CD4-positive, alpha-beta T cell (primary cell): ENCODE measurements around the gene OR56A1. TPM values are rescaled to one million over a fixed set of nuclear protein-coding genes. Genes with fewer than 3 reads are reported as not detected.
"Not testable (repeated sequence)": the region's sequence is repeated elsewhere in the genome, so short reads cannot be mapped to it uniquely, and the experiment has no call there.

Source experiments
- ATAC-seq: fragments of 200-7000 bp; cut with Tn5 transposase; one replicate; pipeline ENCODE4 v1.10.0; 2022; ENCODE audit warnings: mild to moderate bottlenecking; ENCODE audit not compliant: poor library complexity
- CTCF ChIA-PET: fragments of 350-600 bp; sonication (Branson Sonifier 250); formaldehyde crosslinking; loops from one replicate; lab custom pipeline; 2021; ENCODE audit warnings: antibody characterized with exemption, inconsistent platforms; lab: Charles Lee
- POLR2A ChIA-PET: fragments of 350-600 bp; sonication (Branson Sonifier 250); formaldehyde crosslinking; loops from one replicate; lab custom pipeline; 2021; ENCODE audit warnings: antibody characterized with exemption, inconsistent platforms; lab: Charles Lee
- DNase-seq, 14 experiments: peaks; one replicate each; pipeline ENCODE4 v3.0.0-alpha.2; 2013 to 2020; ENCODE audit warnings: mixed read lengths in 2 of 14
- H3K27ac ChIP-seq, 2 donors: one replicate each; pipeline versions ENCODE4 v1.5.1 to v1.7.0; 2013; ENCODE audit warnings: low read length in 2 of 2, low read depth in 1 of 2, mild to moderate bottlenecking in 1 of 2
- H3K27me3 ChIP-seq, 2 experiments: 1 replicate in 1 of 2; 2 replicates in 1 of 2; pipeline versions ENCODE4 v1.6.1 to v1.7.0; 2013; ENCODE audit warnings: low read length in 2 of 2, control low read depth in 1 of 2, mild to moderate bottlenecking in 1 of 2, moderate library complexity in 1 of 2; ENCODE audit not compliant: insufficient read depth in 2 of 2, control insufficient read depth in 1 of 2
- H3K36me3 ChIP-seq: one replicate; pipeline ENCODE4 v1.6.1; 2013; ENCODE audit warnings: low read length, control low read depth; ENCODE audit not compliant: insufficient read depth
- H3K4me1 ChIP-seq: one replicate; pipeline ENCODE4 v1.6.1; 2013; ENCODE audit warnings: low read length, control low read depth; ENCODE audit not compliant: insufficient read depth
- H3K4me3 ChIP-seq: one replicate; pipeline ENCODE4 v1.5.1; 2013; ENCODE audit warnings: mild to moderate bottlenecking, low read length, moderate library complexity
- H3K9me3 ChIP-seq, 2 experiments: 1 replicate in 1 of 2; 2 replicates in 1 of 2; pipeline versions ENCODE4 v1.6.1 to v1.7.0; 2013; ENCODE audit warnings: low read length in 2 of 2, mild to moderate bottlenecking in 2 of 2, control low read depth in 1 of 2, moderate library complexity in 1 of 2; ENCODE audit not compliant: control insufficient read depth in 1 of 2, insufficient read depth in 1 of 2
- H3K27ac Mint-ChIP-seq: one replicate; pipeline ENCODE4 v1.8.0; 2020; ENCODE audit warnings: mixed read lengths
- H3K27me3 Mint-ChIP-seq: one replicate; pipeline ENCODE4 v1.8.0; 2021; ENCODE audit warnings: mixed read lengths
- H3K36me3 Mint-ChIP-seq: one replicate; pipeline ENCODE4 v1.8.0; 2021; ENCODE audit warnings: low read depth, mixed read lengths
- H3K4me1 Mint-ChIP-seq: one replicate; pipeline ENCODE4 v1.8.0; 2021; ENCODE audit warnings: low read depth, mixed read lengths
- H3K4me3 Mint-ChIP-seq: one replicate; pipeline ENCODE4 v1.8.0; 2020; ENCODE audit warnings: mild to moderate bottlenecking, mixed read lengths
- H3K9me3 Mint-ChIP-seq: one replicate; pipeline ENCODE4 v1.8.0; 2020; ENCODE audit warnings: mixed read lengths
- CTCF ChIP-seq: fragments of 200-600 bp; IDR thresholded peaks from one replicate; pipeline ENCODE4 v1.8.0; 2022; ENCODE audit warnings: antibody characterized with exemption, mild to moderate bottlenecking
- intact Hi-C, 2 experiments: fragments of 100-400 bp; cut with DNase I in 1 of 2; cut with micrococcal nuclease in 1 of 2; formaldehyde crosslinking; loops; one replicate each; pipeline versions ENCODE4 v1.15.1 to v1.9.0; 2023 to 2025; cut with DNase I, micrococcal nuclease
- polyA plus RNA-seq, 2 donors: library from polyadenylated mRNA; unstranded; fragments of 120-200 nt; gene quantifications; one replicate each; pipeline ENCODE4 v1.2.1, GENCODE V29; 2013
- total RNA-seq, 174 experiments: library from RNA in 2 of 174; stranded (reverse) in 2 of 174; gene quantifications; one replicate each; pipeline ENCODE4 v1.2.3 and lab custom pipeline; 2021 to 2026

Gene OR56A1, protein sequence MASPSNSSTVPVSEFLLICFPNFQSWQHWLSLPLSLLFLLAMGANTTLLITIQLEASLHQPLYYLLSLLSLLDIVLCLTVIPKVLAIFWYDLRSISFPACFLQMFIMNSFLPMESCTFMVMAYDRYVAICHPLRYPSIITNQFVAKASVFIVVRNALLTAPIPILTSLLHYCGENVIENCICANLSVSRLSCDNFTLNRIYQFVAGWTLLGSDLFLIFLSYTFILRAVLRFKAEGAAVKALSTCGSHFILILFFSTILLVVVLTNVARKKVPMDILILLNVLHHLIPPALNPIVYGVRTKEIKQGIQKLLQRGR
- total RNA-seq (not detected), total RNA-seq (lab: John Stamatoyannopoulos, UW) (0 to 0.24 (median 0) reads per million in 172 experiments)
- not detected for polyA plus RNA-seq (2013, experiment 1 of 2)
- polyA plus RNA-seq (2013, experiment 2 of 2), result under 0.01 TPM

- CTCF ChIA-PET, result no interaction called here
Observed at GRCh38 chr11:6030708-6031405, at the start of gene OR56A1. Gene OR56A1 (minus strand): TSS chr11:6030758. CDS start chr11:6027692, 3,066 bp downstream.

GRCh38 chr11:6079463-6079862, 48.9 kb upstream of the OR56A1 start:
- Histone ChIP-seq H3K27ac (no peak overlapping the region), H3K4me3 (no peak overlapping the region), H3K4me1 (no peaks in the 10 kb centered on the region), H3K36me3 (no peaks in the 10 kb centered on the region), H3K9me3 (peaks cover 0 to 11% of the 10 kb centered on the region in 2 experiments), H3K27me3 (peaks cover 4 to 10% of the 10 kb centered on the region in 2 experiments)
- peaks cover 10% of the 10 kb centered on the region for H3K9me3 Mint-ChIP-seq
- ChIA-PET CTCF (no interaction called here), POLR2A (no interaction called here)
- no peak overlapping the region for H3K27ac Mint-ChIP-seq
- DNase-seq (no peak), ATAC-seq (no peak)
- H3K27me3 Mint-ChIP-seq, result peaks cover 23% of the 10 kb centered on the region
- H3K4me3 Mint-ChIP-seq, result no peak overlapping the region
- no peaks in the 10 kb centered on the region for H3K4me1 Mint-ChIP-seq
- no peak for TF ChIP-seq CTCF
- H3K36me3 Mint-ChIP-seq, result no peaks in the 10 kb centered on the region
- intact Hi-C loops, result no loop called here

More at GRCh38 chr11:6030708-6031405, at the start of gene OR56A1:
- Mint-ChIP-seq H3K27ac (no peak within 1 kb of the TSS), H3K4me3 (no peak within 1 kb of the TSS), H3K4me1 (no peaks in the 10 kb centered on the region), H3K27me3 (peaks cover 26% of the 10 kb centered on the region), H3K36me3 (no peaks in the 10 kb centered on the region), H3K9me3 (no peaks in the 10 kb centered on the region)
- no peaks in the 10 kb centered on the region for H3K9me3 ChIP-seq
- DNase-seq, result no peak
- intact Hi-C loops, result no loop called here
- peaks cover 8 to 9% of the 10 kb centered on the region in 2 experiments for H3K27me3 ChIP-seq
- no peaks in the 10 kb centered on the region for H3K4me1 ChIP-seq
- H3K4me3 ChIP-seq, result no peak within 1 kb of the TSS
- POLR2A ChIA-PET, result no interaction called here
- no peaks in the 10 kb centered on the region for H3K36me3 ChIP-seq
- TF ChIP-seq CTCF, result no peak
- no peak within 1 kb of the TSS for H3K27ac ChIP-seq
- no peak for ATAC-seq

- H3K9me3 Mint-ChIP-seq, result peaks cover 6% of the 10 kb centered on the region
- Histone ChIP-seq H3K4me1 (no peaks in the 10 kb centered on the region), H3K9me3 (peaks cover 0 to 6% of the 10 kb centered on the region in 2 experiments), H3K4me3 (no peak overlapping the region), H3K27ac (no peak overlapping the region), H3K36me3 (no peaks in the 10 kb centered on the region), H3K27me3 (peaks cover 4 to 10% of the 10 kb centered on the region in 2 experiments)
- ChIA-PET CTCF (no interaction called here), POLR2A (no interaction called here)
- H3K4me1 Mint-ChIP-seq, result no peaks in the 10 kb centered on the region
- H3K27ac Mint-ChIP-seq, result no peak overlapping the region
- H3K27me3 Mint-ChIP-seq, result peaks cover 23% of the 10 kb centered on the region
- H3K36me3 Mint-ChIP-seq, result no peaks in the 10 kb centered on the region
- intact Hi-C loops, result no loop called here
- H3K4me3 Mint-ChIP-seq, result no peak overlapping the region
- ATAC-seq (no peak), DNase-seq (no peak)
- no peak for TF ChIP-seq CTCF
Observed at GRCh38 chr11:6077723-6078122, 47.2 kb upstream of the OR56A1 start.

GRCh38 chr11:6076443-6076842, 45.9 kb upstream of the OR56A1 start:
- intact Hi-C loops, H3K27ac Mint-ChIP-seq, H3K27ac ChIP-seq, POLR2A ChIA-PET, DNase-seq, H3K9me3 Mint-ChIP-seq, H3K36me3 Mint-ChIP-seq, CTCF ChIA-PET, ATAC-seq, H3K4me3 ChIP-seq, H3K36me3 ChIP-seq, H3K4me3 Mint-ChIP-seq, H3K9me3 ChIP-seq, H3K4me1 Mint-ChIP-seq, H3K4me1 ChIP-seq: not testable (repeated sequence)
- peaks cover 4 to 10% of the 10 kb centered on the region in 2 experiments for H3K27me3 ChIP-seq
- peaks cover 22% of the 10 kb centered on the region for H3K27me3 Mint-ChIP-seq
